ENCODE data around the gene NOMO2.
"Not testable (repeated sequence)": the region's sequence is repeated elsewhere in the genome, so short reads cannot be mapped to it uniquely, and the experiment has no call there.

NOMO2 gene, protein sequence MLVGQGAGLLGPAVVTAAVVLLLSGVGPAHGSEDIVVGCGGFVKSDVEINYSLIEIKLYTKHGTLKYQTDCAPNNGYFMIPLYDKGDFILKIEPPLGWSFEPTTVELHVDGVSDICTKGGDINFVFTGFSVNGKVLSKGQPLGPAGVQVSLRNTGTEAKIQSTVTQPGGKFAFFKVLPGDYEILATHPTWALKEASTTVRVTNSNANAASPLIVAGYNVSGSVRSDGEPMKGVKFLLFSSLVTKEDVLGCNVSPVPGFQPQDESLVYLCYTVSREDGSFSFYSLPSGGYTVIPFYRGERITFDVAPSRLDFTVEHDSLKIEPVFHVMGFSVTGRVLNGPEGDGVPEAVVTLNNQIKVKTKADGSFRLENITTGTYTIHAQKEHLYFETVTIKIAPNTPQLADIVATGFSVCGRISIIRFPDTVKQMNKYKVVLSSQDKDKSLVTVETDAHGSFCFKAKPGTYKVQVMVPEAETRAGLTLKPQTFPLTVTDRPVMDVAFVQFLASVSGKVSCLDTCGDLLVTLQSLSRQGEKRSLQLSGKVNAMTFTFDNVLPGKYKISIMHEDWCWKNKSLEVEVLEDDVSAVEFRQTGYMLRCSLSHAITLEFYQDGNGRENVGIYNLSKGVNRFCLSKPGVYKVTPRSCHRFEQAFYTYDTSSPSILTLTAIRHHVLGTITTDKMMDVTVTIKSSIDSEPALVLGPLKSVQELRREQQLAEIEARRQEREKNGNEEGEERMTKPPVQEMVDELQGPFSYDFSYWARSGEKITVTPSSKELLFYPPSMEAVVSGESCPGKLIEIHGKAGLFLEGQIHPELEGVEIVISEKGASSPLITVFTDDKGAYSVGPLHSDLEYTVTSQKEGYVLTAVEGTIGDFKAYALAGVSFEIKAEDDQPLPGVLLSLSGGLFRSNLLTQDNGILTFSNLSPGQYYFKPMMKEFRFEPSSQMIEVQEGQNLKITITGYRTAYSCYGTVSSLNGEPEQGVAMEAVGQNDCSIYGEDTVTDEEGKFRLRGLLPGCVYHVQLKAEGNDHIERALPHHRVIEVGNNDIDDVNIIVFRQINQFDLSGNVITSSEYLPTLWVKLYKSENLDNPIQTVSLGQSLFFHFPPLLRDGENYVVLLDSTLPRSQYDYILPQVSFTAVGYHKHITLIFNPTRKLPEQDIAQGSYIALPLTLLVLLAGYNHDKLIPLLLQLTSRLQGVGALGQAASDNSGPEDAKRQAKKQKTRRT

DNA sequence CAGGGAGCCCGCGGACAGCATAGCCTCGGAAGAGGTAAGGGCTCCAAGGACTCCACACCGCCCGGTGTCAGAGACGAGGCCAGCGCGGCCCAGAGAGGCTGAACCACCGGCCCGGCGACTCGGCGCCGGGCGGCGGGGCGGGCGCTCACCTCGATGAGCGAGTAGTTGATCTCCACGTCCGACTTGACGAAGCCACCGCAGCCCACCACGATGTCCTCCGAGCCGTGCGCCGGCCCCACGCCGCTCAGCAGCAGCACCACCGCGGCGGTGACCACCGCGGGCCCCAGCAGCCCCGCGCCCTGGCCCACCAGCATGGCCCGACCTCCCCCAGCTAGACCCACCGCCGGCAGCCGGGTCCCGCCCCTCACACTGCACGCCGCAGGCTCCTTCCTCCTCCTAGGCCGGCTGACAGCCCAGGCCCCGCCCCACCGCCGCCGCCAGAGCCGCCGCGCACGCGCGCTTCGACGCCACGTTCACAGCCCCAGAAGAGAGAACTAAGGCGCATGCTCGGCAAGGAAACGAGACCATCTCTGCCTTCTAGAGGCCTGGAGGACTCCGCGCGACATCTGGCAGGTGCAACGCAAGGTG, at the start of gene NOMO2:
TSS of gene NOMO2 (minus strand) at position 371 of the 588 bp plus-strand sequence. CDS start at position 314, 57 bp downstream.
- peak within 1 kb of the TSS; percentile 54 for H3K9ac ChIP-seq (ENCODE audit: low read depth, low read length)
- peak within 1 kb of the TSS; percentile 33 to 60; a peak in 3 of 4 replicates for H3K4me3 ChIP-seq (ENCODE audit: low read depth in 1 of 2, low read length in 2 of 2)
- H3K79me2 ChIP-seq (ENCODE audit: insufficient read depth, low read length), result peaks cover 20% of the 10 kb centered on the region; the same call in 1 of the 2 replicates
- ATAC-seq (ENCODE audit: insufficient read depth, low read depth), result peak; percentile 95
- peak; percentile 96 for DNase-seq
- H2AFZ ChIP-seq (ENCODE audit: low read depth, low read length), result peak within 1 kb of the TSS; percentile 45; the same call in 1 of the 2 replicates
- H3K27me3 ChIP-seq (ENCODE audit: insufficient read depth, low read length, poor library complexity); H3K27ac ChIP-seq (ENCODE audit: low read length); H3K4me1 ChIP-seq (ENCODE audit: insufficient read depth, low read length); H4K20me1 ChIP-seq (ENCODE audit: insufficient read depth, low read length); H3K9me3 ChIP-seq (ENCODE audit: insufficient read depth, low read length, severe bottlenecking); H3K36me3 ChIP-seq (ENCODE audit: insufficient read depth, low read length): not testable (repeated sequence)
- H3K4me2 ChIP-seq (ENCODE audit: insufficient read depth, low read length), result peak within 1 kb of the TSS; percentile 61; the same call in 1 of the 2 replicates

DNA sequence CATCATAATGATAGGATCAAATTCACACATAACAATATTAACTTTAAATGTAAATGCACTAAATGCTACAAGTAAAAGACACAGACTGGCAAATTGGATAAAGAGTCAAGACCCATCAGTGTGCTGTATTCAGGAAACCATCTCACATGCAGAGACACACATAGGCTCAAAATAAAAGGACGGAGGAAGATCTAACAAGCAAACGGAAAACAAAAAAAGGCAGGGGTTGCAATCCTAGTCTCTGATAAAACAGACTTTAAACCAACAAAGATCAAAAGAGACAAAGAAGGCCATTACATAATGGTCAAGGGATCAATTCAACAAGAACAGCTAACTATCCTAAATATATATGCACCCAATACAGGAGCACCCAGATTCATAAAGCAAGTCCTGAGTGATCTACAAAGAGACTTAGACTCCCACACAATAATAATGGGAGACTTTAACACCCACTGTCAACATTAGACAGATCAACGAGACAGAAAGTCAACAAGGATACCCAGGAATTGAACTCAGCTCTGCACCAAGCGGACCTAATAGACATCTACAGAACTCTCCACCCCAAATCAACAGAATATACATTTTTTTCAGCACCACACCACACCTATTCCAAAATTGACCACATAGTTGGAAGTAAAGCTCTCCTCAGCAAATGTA, 48.4 kb upstream of the NOMO2 start:
- H2AFZ ChIP-seq (ENCODE audit: low read depth, low read length); H3K4me2 ChIP-seq (ENCODE audit: insufficient read depth, low read length); H3K79me2 ChIP-seq (ENCODE audit: insufficient read depth, low read length); H3K9me3 ChIP-seq (ENCODE audit: insufficient read depth, low read length, severe bottlenecking); H3K36me3 ChIP-seq (ENCODE audit: insufficient read depth, low read length); H3K9ac ChIP-seq (ENCODE audit: low read depth, low read length); H3K27me3 ChIP-seq (ENCODE audit: insufficient read depth, low read length, poor library complexity); DNase-seq; H3K4me1 ChIP-seq (ENCODE audit: insufficient read depth, low read length); ATAC-seq (ENCODE audit: insufficient read depth, low read depth); H4K20me1 ChIP-seq (ENCODE audit: insufficient read depth, low read length); H3K4me3 ChIP-seq (ENCODE audit: low read depth in 1 of 2, low read length in 2 of 2); H3K27ac ChIP-seq (ENCODE audit: low read length): not testable (repeated sequence)

DNA sequence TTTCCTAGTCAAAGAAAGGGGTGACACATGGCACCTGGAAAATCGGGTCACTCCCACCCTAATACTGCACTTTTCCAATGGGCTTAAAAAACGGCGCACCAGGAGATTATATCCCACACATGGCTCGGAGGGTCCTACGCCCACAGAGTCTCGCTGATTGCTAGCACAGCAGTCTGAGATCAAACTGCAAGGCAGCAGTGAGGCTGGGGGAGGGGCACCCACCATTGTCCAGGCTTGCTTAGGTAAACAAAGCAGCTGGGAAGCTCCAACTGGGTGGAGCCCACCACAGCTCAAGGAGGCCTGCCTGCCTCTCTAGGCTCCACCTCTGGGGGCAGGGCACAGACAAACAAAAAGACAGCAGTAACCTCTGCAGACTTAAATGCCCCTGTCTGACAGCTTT, 46.4 kb upstream of the NOMO2 start:
- ATAC-seq (ENCODE audit: insufficient read depth, low read depth); DNase-seq: not testable (repeated sequence)

DNA sequence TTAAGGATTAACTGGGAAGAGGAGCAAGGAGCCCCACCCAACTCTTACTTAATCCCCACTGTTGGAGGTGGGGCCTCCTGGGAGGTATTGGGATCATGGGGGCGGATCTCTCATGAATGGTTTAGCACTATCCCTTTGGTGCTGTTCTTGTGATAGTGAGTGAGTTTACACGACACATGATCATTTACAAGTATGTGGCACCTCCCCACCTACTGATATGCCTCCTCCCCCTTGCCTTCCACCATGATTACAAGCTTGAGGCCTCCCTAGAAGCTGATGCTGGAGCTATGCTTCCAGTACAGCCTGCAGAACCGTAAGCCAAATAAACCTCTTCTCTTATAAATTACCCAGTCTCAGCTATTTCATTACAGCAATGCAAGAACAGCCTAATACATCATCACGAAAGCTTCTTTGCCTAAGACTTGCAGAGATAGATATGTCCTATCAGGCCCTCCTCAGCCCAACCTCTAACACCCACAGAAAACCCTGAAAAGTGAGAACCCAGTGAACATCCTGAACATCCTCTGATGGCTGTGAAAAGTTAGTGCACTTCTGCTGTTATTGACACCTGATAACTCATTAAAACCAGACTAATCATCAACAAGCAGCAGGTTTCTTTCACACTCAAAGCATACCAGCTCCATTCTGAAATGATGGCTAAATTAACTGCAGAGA, 41.8 kb upstream of the NOMO2 start:
- H4K20me1 ChIP-seq (ENCODE audit: insufficient read depth, low read length); H3K4me3 ChIP-seq (ENCODE audit: low read depth in 1 of 2, low read length in 2 of 2); ATAC-seq (ENCODE audit: insufficient read depth, low read depth); H3K27me3 ChIP-seq (ENCODE audit: insufficient read depth, low read length, poor library complexity); H3K9me3 ChIP-seq (ENCODE audit: insufficient read depth, low read length, severe bottlenecking); H3K36me3 ChIP-seq (ENCODE audit: insufficient read depth, low read length); DNase-seq; H3K79me2 ChIP-seq (ENCODE audit: insufficient read depth, low read length); H3K4me1 ChIP-seq (ENCODE audit: insufficient read depth, low read length); H3K27ac ChIP-seq (ENCODE audit: low read length); H3K4me2 ChIP-seq (ENCODE audit: insufficient read depth, low read length); H3K9ac ChIP-seq (ENCODE audit: low read depth, low read length); H2AFZ ChIP-seq (ENCODE audit: low read depth, low read length): not testable (repeated sequence)

More for the DNA sequence above, 46.4 kb upstream of the NOMO2 start:
- not testable (repeated sequence) for H3K9ac ChIP-seq (ENCODE audit: low read depth, low read length); H3K36me3 ChIP-seq (ENCODE audit: insufficient read depth, low read length); H3K27me3 ChIP-seq (ENCODE audit: insufficient read depth, low read length, poor library complexity); H4K20me1 ChIP-seq (ENCODE audit: insufficient read depth, low read length); H2AFZ ChIP-seq (ENCODE audit: low read depth, low read length); H3K4me2 ChIP-seq (ENCODE audit: insufficient read depth, low read length); H3K9me3 ChIP-seq (ENCODE audit: insufficient read depth, low read length, severe bottlenecking); H3K79me2 ChIP-seq (ENCODE audit: insufficient read depth, low read length); H3K4me1 ChIP-seq (ENCODE audit: insufficient read depth, low read length); H3K4me3 ChIP-seq (ENCODE audit: low read depth in 1 of 2, low read length in 2 of 2); H3K27ac ChIP-seq (ENCODE audit: low read length)

DNA sequence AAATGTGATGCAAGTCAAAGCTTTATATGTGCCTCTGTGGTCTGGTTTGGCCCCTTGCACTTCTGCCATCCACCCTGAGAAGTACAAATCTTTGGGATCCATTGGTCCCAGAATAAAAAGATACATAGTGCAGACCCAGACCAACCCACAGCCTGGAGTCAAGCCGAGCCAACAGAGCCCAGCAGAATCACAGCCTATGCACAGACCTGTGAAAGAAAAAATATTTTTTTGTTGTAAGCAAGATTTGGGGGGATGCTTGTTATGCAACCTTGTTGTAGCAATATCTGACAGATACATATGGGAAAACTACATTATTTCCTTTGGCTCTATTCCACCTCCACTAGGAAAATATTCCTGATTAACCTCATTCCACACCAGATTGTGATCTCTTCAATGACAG, 36.7 kb upstream of the NOMO2 start:
- H3K4me3 ChIP-seq (ENCODE audit: low read depth in 1 of 2, low read length in 2 of 2); ATAC-seq (ENCODE audit: insufficient read depth, low read depth); H2AFZ ChIP-seq (ENCODE audit: low read depth, low read length); H3K9ac ChIP-seq (ENCODE audit: low read depth, low read length); H3K27ac ChIP-seq (ENCODE audit: low read length); H3K9me3 ChIP-seq (ENCODE audit: insufficient read depth, low read length, severe bottlenecking); H3K79me2 ChIP-seq (ENCODE audit: insufficient read depth, low read length); H3K4me2 ChIP-seq (ENCODE audit: insufficient read depth, low read length); H3K4me1 ChIP-seq (ENCODE audit: insufficient read depth, low read length); H3K27me3 ChIP-seq (ENCODE audit: insufficient read depth, low read length, poor library complexity); DNase-seq; H4K20me1 ChIP-seq (ENCODE audit: insufficient read depth, low read length); H3K36me3 ChIP-seq (ENCODE audit: insufficient read depth, low read length): not testable (repeated sequence)

DNA sequence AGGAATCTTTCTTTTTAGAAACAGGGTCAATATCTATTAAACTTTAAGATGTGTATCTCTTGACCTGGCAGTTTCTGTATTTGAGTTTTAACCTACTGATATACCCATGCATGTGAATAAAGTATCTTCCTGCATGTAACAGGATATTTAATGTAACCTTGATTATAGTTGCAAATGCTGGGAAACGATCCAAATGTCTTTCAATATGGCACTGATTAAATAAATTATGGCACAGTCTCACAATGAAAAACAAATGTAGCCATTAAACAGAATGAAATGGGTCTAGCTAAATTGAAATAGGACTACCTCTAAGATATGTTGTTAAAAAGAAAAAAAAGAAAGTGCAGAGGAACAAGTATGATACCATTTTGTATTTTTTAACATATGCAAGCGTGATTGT, 35.8 kb upstream of the NOMO2 start:
- not testable (repeated sequence) for H4K20me1 ChIP-seq (ENCODE audit: insufficient read depth, low read length); H3K4me3 ChIP-seq (ENCODE audit: low read depth in 1 of 2, low read length in 2 of 2); H3K4me2 ChIP-seq (ENCODE audit: insufficient read depth, low read length); H3K36me3 ChIP-seq (ENCODE audit: insufficient read depth, low read length); ATAC-seq (ENCODE audit: insufficient read depth, low read depth); DNase-seq; H3K27ac ChIP-seq (ENCODE audit: low read length); H3K79me2 ChIP-seq (ENCODE audit: insufficient read depth, low read length); H3K9ac ChIP-seq (ENCODE audit: low read depth, low read length); H3K27me3 ChIP-seq (ENCODE audit: insufficient read depth, low read length, poor library complexity); H2AFZ ChIP-seq (ENCODE audit: low read depth, low read length); H3K9me3 ChIP-seq (ENCODE audit: insufficient read depth, low read length, severe bottlenecking); H3K4me1 ChIP-seq (ENCODE audit: insufficient read depth, low read length)

DNA sequence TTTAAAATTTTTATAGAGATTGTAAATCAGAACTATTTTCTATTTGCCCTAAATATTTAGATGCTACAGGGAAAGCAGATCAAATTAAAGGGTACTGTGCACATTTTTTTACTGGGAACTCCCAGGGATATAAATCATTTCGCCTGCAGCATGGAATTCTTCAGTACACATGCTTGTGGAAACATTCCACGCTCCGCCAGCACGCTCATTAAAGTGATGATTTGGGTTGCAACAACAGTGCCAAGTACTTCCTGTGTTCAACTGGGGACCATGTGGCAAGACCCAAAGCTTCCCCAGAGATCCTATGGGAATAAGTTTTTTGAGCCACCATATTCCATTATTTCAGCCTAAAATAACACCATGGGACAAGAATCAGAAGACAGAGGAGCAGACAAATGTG, 35.4 kb upstream of the NOMO2 start:
- not testable (repeated sequence) for H2AFZ ChIP-seq (ENCODE audit: low read depth, low read length); DNase-seq; H3K27me3 ChIP-seq (ENCODE audit: insufficient read depth, low read length, poor library complexity); ATAC-seq (ENCODE audit: insufficient read depth, low read depth); H3K9ac ChIP-seq (ENCODE audit: low read depth, low read length); H3K36me3 ChIP-seq (ENCODE audit: insufficient read depth, low read length); H3K4me1 ChIP-seq (ENCODE audit: insufficient read depth, low read length); H4K20me1 ChIP-seq (ENCODE audit: insufficient read depth, low read length); H3K27ac ChIP-seq (ENCODE audit: low read length); H3K79me2 ChIP-seq (ENCODE audit: insufficient read depth, low read length); H3K4me2 ChIP-seq (ENCODE audit: insufficient read depth, low read length); H3K4me3 ChIP-seq (ENCODE audit: low read depth in 1 of 2, low read length in 2 of 2); H3K9me3 ChIP-seq (ENCODE audit: insufficient read depth, low read length, severe bottlenecking)

Data from DND-41 (cell line).